Left lobe of liver (tissue), 2 donors: ENCODE measurements around the gene MGAT5. TPM values are rescaled to one million over a fixed set of nuclear protein-coding genes. Genes with fewer than 3 reads are reported as not detected.

Experiments
- ATAC-seq: fragments of 200-7000 bp; cut with Tn5 transposase; one replicate; pipeline ENCODE4 v1.9.1; 2020; ENCODE audit warnings: mild to moderate bottlenecking, moderate library complexity
- DNase-seq: peaks from one replicate; pipeline ENCODE4 v3.0.0-alpha.2; 2020; ENCODE audit warnings: low spot score
- total RNA-seq: library from RNA; stranded (reverse); gene quantifications from one replicate; pipeline ENCODE4 v1.2.1, GENCODE V29; 2021
- donor health status: DM: no; HTN: no; CAD: no; lungs with moderate emphysema.
- donor health status: DM: no; HTN: yes; CAD: no.

The MGAT5 gene
- total RNA-seq, 1 donor from 2014 or later = 7.5 TPM

- ATAC-seq = no peak
These were observed 47.4 kb downstream of the MGAT5 start for GRCh38 chr2:134301099-134301927.

GRCh38 chr2:134301928-134302260, 48.0 kb downstream of the MGAT5 start:
- no peak for DNase-seq
- no peak for ATAC-seq

More at GRCh38 chr2:134301099-134301927, 47.4 kb downstream of the MGAT5 start:
- DNase-seq = no peak

DNA sequence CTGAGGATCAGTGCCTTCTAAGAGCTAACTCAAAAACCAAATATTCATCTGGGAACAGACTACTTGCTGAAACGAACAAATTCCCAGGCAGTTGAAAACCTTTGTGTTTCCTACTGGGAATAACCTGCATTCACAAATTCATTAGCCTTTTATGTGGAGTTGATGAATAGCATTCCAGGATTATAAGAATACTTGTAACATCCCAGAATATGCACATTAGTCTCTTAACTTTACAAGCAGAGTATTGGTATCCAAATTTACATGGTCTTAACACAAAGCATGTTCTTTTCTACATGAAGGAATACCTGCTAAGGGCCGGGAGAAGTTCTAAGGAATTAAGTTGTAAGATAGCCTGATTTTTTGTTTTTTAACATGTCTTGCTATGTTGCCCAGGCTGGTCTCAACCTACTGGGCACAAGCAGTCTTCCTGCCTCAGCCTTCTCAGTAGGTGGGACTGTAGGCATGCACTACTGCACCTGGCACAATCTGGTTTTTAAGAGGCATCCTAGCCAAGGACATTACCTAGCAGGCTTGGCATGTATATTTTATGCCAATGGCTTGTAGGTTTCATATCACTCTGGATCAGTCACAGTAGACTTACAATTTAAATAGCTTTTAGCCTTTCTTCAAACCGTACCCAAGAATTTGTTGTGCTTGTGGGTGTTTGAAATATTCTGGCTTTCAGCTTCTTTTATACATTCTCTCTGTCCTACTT, 50.7 kb downstream of the MGAT5 start:
- ATAC-seq (no peak), DNase-seq (no peak)

GRCh38 chr2:134305109-134305491, 51.2 kb downstream of the MGAT5 start:
- ATAC-seq (no peak), DNase-seq (no peak)

- no peak for DNase-seq
These were observed 52.6 kb downstream of the MGAT5 start for GRCh38 chr2:134306521-134306920.

GRCh38 chr2:134307334-134307733, 53.5 kb downstream of the MGAT5 start:
- no peak for DNase-seq
- ATAC-seq = no peak

More at GRCh38 chr2:134306521-134306920, 52.6 kb downstream of the MGAT5 start:
- no peak for ATAC-seq

DNA sequence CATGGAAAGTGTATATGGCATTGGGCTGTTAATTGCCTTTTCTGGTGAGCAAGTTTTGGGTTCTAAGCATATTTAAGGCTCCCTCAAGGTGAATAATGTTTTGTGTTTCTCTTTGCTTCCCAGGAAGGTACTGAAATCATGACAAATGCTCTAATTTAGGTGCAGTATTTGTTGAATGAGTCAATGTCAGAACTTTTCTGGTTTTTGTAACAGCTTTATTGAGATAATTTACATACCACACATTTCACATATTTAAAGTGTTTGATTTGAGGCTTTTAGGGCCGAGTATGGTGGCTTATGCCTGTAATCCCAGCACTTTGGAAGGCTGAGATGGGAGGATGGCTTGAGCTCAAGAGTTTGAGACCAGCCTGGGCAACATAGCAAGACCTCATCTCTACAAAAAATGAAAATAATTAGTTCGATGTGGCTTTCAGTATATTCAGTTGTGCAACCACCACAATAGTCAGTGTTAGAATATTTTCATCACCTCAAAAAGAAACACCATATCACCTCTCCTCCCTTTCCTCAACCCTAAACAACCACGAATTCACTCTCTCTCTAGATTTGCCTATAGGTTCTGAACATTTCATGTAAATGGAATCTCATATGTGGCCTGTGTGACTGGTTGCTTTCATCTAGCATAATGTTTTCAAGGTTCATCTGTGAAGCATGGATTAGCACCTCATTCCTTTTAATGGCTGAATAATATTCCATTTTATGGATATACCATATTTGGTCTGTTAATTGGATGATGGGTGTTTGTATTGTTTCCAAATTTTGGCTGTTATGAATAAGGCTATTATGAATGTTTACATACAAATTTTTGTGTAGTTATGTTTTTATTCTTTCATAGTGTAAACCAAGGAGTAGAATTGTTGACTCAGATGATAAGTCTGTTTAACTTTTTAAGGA, 54.9 kb downstream of the MGAT5 start:
- ATAC-seq (no peak), DNase-seq (no peak)

- DNase-seq (peak; percentile 72), ATAC-seq (peak; percentile 96)
These were observed 56.5 kb downstream of the MGAT5 start for GRCh38 chr2:134310107-134311079.

DNA sequence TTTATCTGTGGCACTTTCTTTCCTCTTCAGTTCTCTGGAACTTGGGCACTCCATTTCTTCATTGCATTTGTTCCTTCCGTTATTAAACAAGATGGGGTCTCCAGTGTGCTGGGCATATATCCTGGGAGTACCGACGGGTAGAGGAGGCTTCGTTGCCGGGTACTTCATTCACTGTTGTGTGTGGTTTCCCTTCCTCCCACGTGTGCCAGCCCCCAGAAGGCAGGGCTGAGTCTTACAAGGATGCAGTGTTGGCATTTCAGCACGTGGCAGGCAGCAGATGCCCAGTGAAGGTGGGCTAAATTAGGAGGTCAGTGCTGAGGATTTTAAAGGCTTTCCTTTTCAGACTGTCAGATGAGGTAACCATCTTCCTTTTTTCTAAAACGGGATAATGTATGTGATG, 58.6 kb downstream of the MGAT5 start:
- no peak for ATAC-seq

DNA sequence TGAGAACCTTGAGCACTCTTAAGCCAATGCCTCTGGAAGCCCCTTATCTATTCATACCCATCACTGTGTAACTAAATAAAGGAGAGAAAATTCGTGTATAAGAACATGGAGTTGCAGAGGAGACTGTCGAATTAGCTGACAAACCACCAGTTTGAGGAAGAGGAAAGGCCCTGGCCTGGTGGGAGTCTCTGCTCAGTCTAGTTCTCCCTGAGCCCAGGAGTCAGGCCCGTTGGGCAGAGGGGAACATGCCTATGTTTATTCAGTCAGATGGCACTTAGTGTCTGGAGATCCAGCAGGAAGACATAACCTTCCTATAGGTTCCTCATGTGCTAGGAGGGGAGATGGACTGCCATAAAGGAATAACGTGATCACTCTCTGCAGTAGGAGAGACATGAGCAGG, 60.3 kb downstream of the MGAT5 start:
- ATAC-seq = no peak

More for the DNA sequence above, 58.6 kb downstream of the MGAT5 start:
- no peak for DNase-seq

DNA sequence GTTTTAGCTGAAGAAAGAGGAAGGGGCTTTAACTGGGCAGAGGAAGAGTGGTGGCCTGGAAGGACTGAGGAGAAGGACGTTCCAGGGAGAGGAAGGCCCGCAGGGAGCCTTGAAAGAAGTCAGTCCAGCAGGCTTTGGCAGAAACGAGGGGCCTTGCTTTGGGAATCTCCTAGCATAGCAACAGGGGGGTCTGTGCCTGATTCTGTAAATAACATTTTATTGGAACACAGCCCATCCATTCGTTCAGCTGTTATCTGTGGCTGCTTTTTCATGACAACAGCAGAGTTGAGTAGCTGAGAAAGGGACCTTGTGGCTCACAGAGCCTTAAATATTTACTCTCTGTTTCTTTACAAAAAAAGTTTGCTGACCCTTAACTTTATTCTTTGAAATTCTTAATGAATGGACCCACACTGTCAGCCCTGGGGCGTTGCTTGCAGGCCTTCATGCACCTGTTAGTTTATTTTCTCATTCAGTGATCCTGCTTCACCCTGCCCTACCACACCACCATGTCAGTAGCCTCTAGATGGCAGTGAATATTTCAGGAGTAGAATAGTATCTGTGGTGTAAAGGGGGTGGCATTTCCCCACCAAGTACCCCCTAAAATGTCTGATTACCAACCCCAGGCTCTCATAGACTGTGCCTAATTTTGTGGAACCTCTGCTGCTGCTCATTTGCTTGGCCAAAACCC, 61.0 kb downstream of the MGAT5 start:
- ATAC-seq (no peak), DNase-seq (no peak)

More for the DNA sequence above, 60.3 kb downstream of the MGAT5 start:
- DNase-seq = no peak

DNA sequence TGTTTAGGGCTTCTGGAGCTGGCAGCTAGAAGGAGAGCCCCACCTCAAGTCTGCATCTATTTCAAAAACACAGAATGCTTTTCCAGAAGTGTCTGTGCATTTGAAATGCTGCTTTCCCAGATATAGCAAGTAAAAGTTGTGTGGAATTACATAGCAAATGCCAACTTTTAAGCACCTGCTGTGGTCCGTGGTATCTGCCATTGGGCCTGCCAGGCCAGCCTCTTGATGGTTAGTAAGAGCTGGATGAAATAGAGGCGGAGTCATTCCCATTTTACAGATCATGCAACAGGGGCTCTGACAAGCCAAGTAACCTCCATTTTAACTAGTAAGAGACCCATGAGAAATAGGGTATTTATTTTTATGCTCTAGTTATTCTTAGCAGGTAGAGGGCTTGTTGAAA, 61.6 kb downstream of the MGAT5 start:
- DNase-seq (no peak), ATAC-seq (no peak)

- ATAC-seq (no peak), DNase-seq (no peak)
These were observed 65.9 kb downstream of the MGAT5 start for GRCh38 chr2:134319596-134320254.

- ATAC-seq (no peak), DNase-seq (no peak)
These were observed 67.1 kb downstream of the MGAT5 start for GRCh38 chr2:134320930-134321329.

GRCh38 chr2:134323777-134324176, 69.9 kb downstream of the MGAT5 start:
- no peak for ATAC-seq

DNA sequence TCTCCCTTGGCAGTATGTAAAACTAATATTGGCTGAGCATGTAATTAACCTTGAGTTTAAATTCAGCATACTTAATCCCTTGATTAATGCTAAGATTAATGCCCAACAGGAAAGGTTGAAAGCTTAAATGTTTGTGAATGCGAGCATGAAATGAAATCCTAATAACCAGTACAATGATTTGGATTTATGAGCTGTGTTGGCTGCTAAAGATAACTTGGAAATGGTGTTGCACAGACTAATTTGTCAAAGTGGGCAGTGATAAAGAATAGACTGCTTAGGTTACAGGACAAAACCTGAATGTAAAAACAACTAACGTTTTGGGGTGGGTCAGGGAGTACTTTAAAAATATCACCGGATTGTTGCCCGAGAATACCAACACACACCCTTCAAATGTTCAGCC, 70.6 kb downstream of the MGAT5 start:
- DNase-seq = no peak
- ATAC-seq = no peak

More at GRCh38 chr2:134323777-134324176, 69.9 kb downstream of the MGAT5 start:
- DNase-seq = no peak

DNA sequence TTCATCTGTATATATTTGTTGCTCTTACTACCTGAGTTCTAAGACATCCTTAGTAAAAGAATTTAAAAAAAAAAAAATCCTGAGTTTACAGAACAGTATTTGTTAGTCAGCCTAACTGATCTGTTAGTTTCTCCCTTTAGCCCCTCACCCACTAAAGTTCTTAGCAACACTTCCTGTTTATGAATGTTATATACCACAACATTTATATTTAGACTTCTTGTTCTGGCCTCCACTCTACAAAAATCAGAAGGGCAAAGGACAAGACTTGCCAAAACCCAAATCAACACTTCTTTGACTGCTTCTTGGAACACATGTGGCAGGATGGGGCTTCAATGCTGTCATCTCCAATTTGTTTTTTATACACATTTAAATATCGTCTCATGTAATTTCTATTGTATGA, 71.1 kb downstream of the MGAT5 start:
- ATAC-seq = no peak
- no peak for DNase-seq

DNA sequence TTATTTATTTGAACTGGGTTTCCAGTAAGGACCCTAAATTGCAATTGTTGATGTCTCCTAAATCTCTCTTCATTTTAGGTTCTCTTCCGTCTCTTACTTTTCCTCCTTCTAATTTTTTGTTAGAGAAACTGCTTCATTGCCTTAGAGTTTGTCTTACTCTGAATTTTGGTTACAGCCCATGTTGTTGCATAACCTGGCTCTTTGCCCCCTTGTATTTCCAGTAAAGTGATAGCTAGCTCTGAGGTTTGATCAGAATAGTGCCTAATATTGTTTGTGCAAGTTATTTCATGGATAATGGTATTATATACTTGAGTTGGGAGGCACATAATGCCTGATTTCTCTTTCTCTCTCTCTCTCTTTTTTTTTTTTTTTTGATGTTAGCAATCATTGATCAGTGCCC, 71.8 kb downstream of the MGAT5 start:
- DNase-seq = no peak
- ATAC-seq = peak; percentile 78

- no peak for ATAC-seq
These were observed 73.5 kb downstream of the MGAT5 start for GRCh38 chr2:134327367-134327766.

More at GRCh38 chr2:134327367-134327766, 73.5 kb downstream of the MGAT5 start:
- no peak for DNase-seq
